GM12878 (cell line): Measurements from ENCODE around the gene COL23A1. TPM values are rescaled to one million over a fixed set of nuclear protein-coding genes. Genes with fewer than 3 reads are reported as not detected.

Experiments used
- ATAC-seq: fragments of 200-7000 bp; cut with Tn5 transposase; 3 replicates; pipeline ENCODE4 v1.9.1; 2020; ENCODE audit warnings: mild to moderate bottlenecking, moderate library complexity
- BruUV-seq: library from RNA; stranded (reverse); fragments of 400-500 nt; replicated peaks from 2 replicates; lab custom pipeline; 2021; lab: Mats Ljungman, UMichigan
- CTCF ChIA-PET: fragments of 300-600 bp; sonication (Branson Sonifier 250); formaldehyde crosslinking; extraction: SDS; loops from one replicate; lab custom pipeline; 2021; ENCODE audit warnings: inconsistent platforms; lab: Yijun Ruan, JAX
- POLR2A ChIA-PET: fragments of 350-600 bp; formaldehyde crosslinking; extraction: SDS; loops from one replicate; lab custom pipeline; 2021; ENCODE audit warnings: inconsistent platforms; lab: Charles Lee
- RAD21 ChIA-PET: fragments of 300-600 bp; sonication (Branson Sonifier 250); formaldehyde crosslinking; loops from one replicate; lab custom pipeline; 2023; ENCODE audit warnings: antibody characterized with exemption; ENCODE audit not compliant: unreplicated experiment; lab: Charles Lee
- SMC1A ChIA-PET: fragments of 300-600 bp; sonication (Branson Sonifier 250); formaldehyde crosslinking; loops from one replicate; lab custom pipeline; 2023; ENCODE audit not compliant: unreplicated experiment, uncharacterized antibody; lab: Charles Lee
- DNase-seq: peaks from one replicate; pipeline ENCODE4 v3.0.0-alpha.2; 2011; ENCODE audit warnings: low read depth, low spot score
- FAIRE-seq: peaks from 3 replicates; lab custom pipeline; 2011; peaks lifted over from hg19 to GRCh38; lab: Jason Lieb, UNC
- H2AFZ ChIP-seq: 2 replicates; pipeline ENCODE4 v1.6.0; 2011; ENCODE audit warnings: low read depth, low read length, control low read depth; ENCODE audit not compliant: control insufficient read depth
- H3K27ac ChIP-seq: 2 replicates; pipeline ENCODE4 v1.5.1; 2011; ENCODE audit warnings: control low read depth; ENCODE audit not compliant: control insufficient read depth, insufficient read depth
- H3K27me3 ChIP-seq, 2 experiments: replicated peaks in 1 of 2; 2 replicates each; pipeline versions ENCODE4 v1.6.0 to v1.6.1; 2011; ENCODE audit warnings: low read length in 1 of 2; ENCODE audit not compliant: control insufficient read depth in 2 of 2, insufficient read depth in 2 of 2
- H3K36me3 ChIP-seq, 2 experiments: 2 replicates each; pipeline ENCODE4 v1.5.1; 2011; ENCODE audit warnings: low read length in 1 of 2; ENCODE audit not compliant: control insufficient read depth in 2 of 2, insufficient read depth in 2 of 2
- H3K4me1 ChIP-seq: 2 replicates; pipeline ENCODE4 v1.6.1; 2011; ENCODE audit warnings: mild to moderate bottlenecking, low read length, moderate library complexity, mixed read lengths; ENCODE audit not compliant: control insufficient read depth, insufficient read depth
- H3K4me2 ChIP-seq: 2 replicates; pipeline ENCODE4 v1.6.0; 2011; ENCODE audit warnings: control low read depth; ENCODE audit not compliant: control insufficient read depth, insufficient read depth
- H3K4me3 ChIP-seq: fragments of 200-600 bp; sonication (generic); 2 replicates; pipeline ENCODE4 v1.5.1; 2016
- H3K79me2 ChIP-seq: 2 replicates; pipeline ENCODE4 v1.6.0; 2011; ENCODE audit warnings: low read length; ENCODE audit not compliant: control insufficient read depth, insufficient read depth
- H3K9ac ChIP-seq: 2 replicates; pipeline ENCODE4 v1.8.0; 2011; ENCODE audit warnings: low read length, control low read depth, mixed read lengths; ENCODE audit not compliant: control insufficient read depth, insufficient read depth
- H3K9me3 ChIP-seq: replicated peaks from 3 replicates; pipeline ENCODE4 v1.5.1; 2011; ENCODE audit warnings: mild to moderate bottlenecking, low read length; ENCODE audit not compliant: control insufficient read depth, insufficient read depth
- H4K20me1 ChIP-seq: 2 replicates; pipeline ENCODE4 v1.6.0; 2011; ENCODE audit not compliant: control insufficient read depth, insufficient read depth
- BRCA1 ChIP-seq: IDR thresholded peaks from 2 replicates; pipeline ENCODE4 v1.6.1; 2011; ENCODE audit warnings: low read depth, low read length, improper control_type of control experiment
- CREB1 ChIP-seq: IDR thresholded peaks from 2 replicates; pipeline ENCODE4 v1.6.1; 2012; ENCODE audit warnings: low read depth, mild to moderate bottlenecking, inconsistent platforms
- ESRRA ChIP-seq: IDR thresholded peaks from 2 replicates; pipeline ENCODE4 v1.6.1; 2012; ENCODE audit warnings: mild to moderate bottlenecking, low read length, improper control_type of control experiment
- IKZF2 ChIP-seq, 2 experiments: fragments of 450-650 bp; IDR thresholded peaks; 2 replicates each; pipeline ENCODE4 v1.6.1; 2017; ENCODE audit warnings: mild to moderate bottlenecking in 2 of 2, moderate library complexity in 2 of 2
- MTA2 ChIP-seq: fragments of 450-650 bp; IDR thresholded peaks from 2 replicates; pipeline ENCODE4 v1.6.1; 2016; ENCODE audit warnings: low read depth, mild to moderate bottlenecking, moderate library complexity
- PAX5 ChIP-seq: IDR thresholded peaks from 2 replicates; pipeline ENCODE4 v1.6.1; 2011; ENCODE audit warnings: low read depth, low read length, borderline replicate concordance
- POLR2A ChIP-seq: IDR thresholded peaks from 2 replicates; pipeline ENCODE4 v1.6.1; 2011; ENCODE audit warnings: low read depth, mild to moderate bottlenecking, low read length
- TAF1 ChIP-seq: IDR thresholded peaks from 2 replicates; pipeline ENCODE4 v1.6.1; 2011; ENCODE audit warnings: mild to moderate bottlenecking, low read depth, low read length, borderline replicate concordance
- WGBS: methylation state at CpG from one replicate; pipeline ENCODE4 v1.1.6; 2016; ENCODE audit warnings: low lambda C conversion rate; ENCODE audit not compliant: insufficient replicate concordance, insufficient coverage; ENCODE audit errors: missing lambda C conversion rate; 5-methylcytosine and 5-hydroxymethylcytosine counted together
- in situ Hi-C: fragments of 300-500 bp; cut with MboI; formaldehyde crosslinking; loops from 9 replicates; pipeline ENCODE4 v1.14.3; 2018; ENCODE audit warnings: mixed read lengths
- intact Hi-C: fragments of 100-400 bp; cut with micrococcal nuclease; formaldehyde crosslinking; loops from one replicate; pipeline ENCODE4 v1.14.2; 2022; ENCODE audit not compliant: unreplicated experiment
- polyA plus RNA-seq, 11 experiments: library from polyadenylated mRNA; depleted of rRNA in 4 of 11; unstranded in 6 of 11; stranded (reverse) in 5 of 11; fragments of >200 nt; fragmentation: Nextera tagmentation in 4 of 11; fragmentation: Illumina TruSeq in 1 of 11; extraction: Ambion mirVana in 4 of 11; extraction: Trizol in 1 of 11; gene quantifications; 1 replicate in 1 of 11; 2 replicates in 10 of 11; pipeline versions ENCODE4 v1.2.1 to v1.2.3, GENCODE V29; 2011 to 2016; ENCODE audit warnings: inconsistent platforms in 2 of 11, missing spikeins in 2 of 11, low read depth in 1 of 11
- total RNA-seq, 4 experiments: library from RNA; depleted of rRNA in 3 of 4; stranded (reverse); fragments of >200 nt in 3 of 4; fragmentation: Illumina TruSeq in 1 of 4; extraction: Trizol in 1 of 4; gene quantifications; 2 replicates each; pipeline versions ENCODE4 v1.2.1 to v1.2.3, GENCODE V29; 2013 to 2021
- TF ChIP-seq, protein P1 (sequence below): fragments of 450-650 bp; IDR thresholded peaks from 2 replicates; pipeline ENCODE4 v1.6.1; 2016; ENCODE audit warnings: mild to moderate bottlenecking
- TF ChIP-seq, protein P2 (sequence below): fragments of 150-350 bp; IDR thresholded peaks from 2 replicates; pipeline ENCODE4 v1.6.1; 2014; ENCODE audit warnings: mild to moderate bottlenecking, low read depth, low read length

COL23A1 gene
- total and polyA plus RNA-seq, 10 of the 15 experiments (the other 5 are each of a cell fraction or from before 2014, with no cell fraction given) = 0.03 to 0.83 (median 0.09) TPM; not detected in 5

DNA sequence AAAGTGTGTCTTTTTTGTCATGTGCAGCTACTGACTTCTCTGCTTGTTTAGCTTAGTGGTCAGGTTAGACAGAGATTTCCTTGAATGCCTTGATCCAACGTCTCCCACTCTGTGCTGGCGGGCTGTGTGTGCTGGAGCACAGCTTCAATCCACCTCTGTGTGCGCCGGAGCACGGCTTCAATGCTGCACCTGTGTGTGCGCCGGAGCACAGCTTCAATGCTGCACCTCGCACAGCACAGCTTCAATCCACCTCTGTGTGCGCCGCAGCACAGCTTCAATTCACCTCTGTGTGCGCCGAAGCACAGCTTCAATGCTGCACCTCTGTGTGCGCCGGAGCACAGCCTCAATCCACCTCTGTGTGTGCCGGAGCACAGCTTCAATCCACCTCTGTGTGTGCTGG, 288.6 kb downstream of the COL23A1 start:
- H4K20me1 ChIP-seq = no peaks in the 10 kb centered on the region
- H3K27me3 ChIP-seq = no peaks in the 10 kb centered on the region; a peak in 2 of 4 replicates
- no TSS peak for BruUV-seq
- H3K4me2 ChIP-seq = no peak overlapping the region
- ChIA-PET POLR2A (no interaction called here), SMC1A (no interaction called here), RAD21 (no interaction called here), CTCF (no interaction called here)
- FAIRE-seq = no peak
- no peak overlapping the region for H3K27ac ChIP-seq
- no peaks in the 10 kb centered on the region; the same call in 1 of the 2 replicates for H3K4me1 ChIP-seq
- H3K79me2 ChIP-seq = no peaks in the 10 kb centered on the region
- no peak for DNase-seq
- no peak overlapping the region for H3K4me3 ChIP-seq
- peaks cover 2% of the 10 kb centered on the region; the same call in 2 of the 3 replicates for H3K9me3 ChIP-seq
- intact Hi-C loops = no loop called here
- H2AFZ ChIP-seq = no peak overlapping the region
- H3K9ac ChIP-seq = no peak overlapping the region
- in situ Hi-C loops = no loop called here
- TF ChIP-seq IKZF2 (IDR thresholded peaks at IDR 0.05) = no peak
- TF ChIP-seq TAF1 = no peak
- no peak for TF ChIP-seq POLR2A
- TF ChIP-seq PAX5 = no peak
- TF ChIP-seq, protein P1, sequence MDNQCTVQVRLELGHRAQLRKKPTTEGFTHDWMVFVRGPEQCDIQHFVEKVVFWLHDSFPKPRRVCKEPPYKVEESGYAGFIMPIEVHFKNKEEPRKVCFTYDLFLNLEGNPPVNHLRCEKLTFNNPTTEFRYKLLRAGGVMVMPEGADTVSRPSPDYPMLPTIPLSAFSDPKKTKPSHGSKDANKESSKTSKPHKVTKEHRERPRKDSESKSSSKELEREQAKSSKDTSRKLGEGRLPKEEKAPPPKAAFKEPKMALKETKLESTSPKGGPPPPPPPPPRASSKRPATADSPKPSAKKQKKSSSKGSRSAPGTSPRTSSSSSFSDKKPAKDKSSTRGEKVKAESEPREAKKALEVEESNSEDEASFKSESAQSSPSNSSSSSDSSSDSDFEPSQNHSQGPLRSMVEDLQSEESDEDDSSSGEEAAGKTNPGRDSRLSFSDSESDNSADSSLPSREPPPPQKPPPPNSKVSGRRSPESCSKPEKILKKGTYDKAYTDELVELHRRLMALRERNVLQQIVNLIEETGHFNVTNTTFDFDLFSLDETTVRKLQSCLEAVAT = no peak
- no peak for TF ChIP-seq ESRRA
- TF ChIP-seq, protein P2, sequence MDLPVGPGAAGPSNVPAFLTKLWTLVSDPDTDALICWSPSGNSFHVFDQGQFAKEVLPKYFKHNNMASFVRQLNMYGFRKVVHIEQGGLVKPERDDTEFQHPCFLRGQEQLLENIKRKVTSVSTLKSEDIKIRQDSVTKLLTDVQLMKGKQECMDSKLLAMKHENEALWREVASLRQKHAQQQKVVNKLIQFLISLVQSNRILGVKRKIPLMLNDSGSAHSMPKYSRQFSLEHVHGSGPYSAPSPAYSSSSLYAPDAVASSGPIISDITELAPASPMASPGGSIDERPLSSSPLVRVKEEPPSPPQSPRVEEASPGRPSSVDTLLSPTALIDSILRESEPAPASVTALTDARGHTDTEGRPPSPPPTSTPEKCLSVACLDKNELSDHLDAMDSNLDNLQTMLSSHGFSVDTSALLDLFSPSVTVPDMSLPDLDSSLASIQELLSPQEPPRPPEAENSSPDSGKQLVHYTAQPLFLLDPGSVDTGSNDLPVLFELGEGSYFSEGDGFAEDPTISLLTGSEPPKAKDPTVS = no peak
- TF ChIP-seq BRCA1 = no peak
- no peak for TF ChIP-seq MTA2
- TF ChIP-seq CREB1 = no peak
- 7% methylated on average over 15 of the region's 15 CpGs for WGBS
- ATAC-seq = no peak
- H3K36me3 ChIP-seq = no peaks in the 10 kb centered on the region
